Retinal pigment epithelial cell (primary cell): ENCODE data around the gene NINJ2.

Source experiments
- DNase-seq: peaks from one replicate; pipeline ENCODE4 v3.0.0-alpha.2; 2010; ENCODE audit warnings: low read depth
- H3K4me3 ChIP-seq: 2 replicates; pipeline ENCODE4 v1.5.1; 2011; ENCODE audit warnings: mild to moderate bottlenecking, low read length, control low read depth, moderate library complexity
- TF ChIP-seq, protein P1 (sequence below): conservative IDR thresholded peaks from 2 replicates; pipeline ENCODE4 v1.5.1; 2011; ENCODE audit warnings: low read depth, low read length, control low read depth, inconsistent platforms

Gene NINJ2

DNA sequence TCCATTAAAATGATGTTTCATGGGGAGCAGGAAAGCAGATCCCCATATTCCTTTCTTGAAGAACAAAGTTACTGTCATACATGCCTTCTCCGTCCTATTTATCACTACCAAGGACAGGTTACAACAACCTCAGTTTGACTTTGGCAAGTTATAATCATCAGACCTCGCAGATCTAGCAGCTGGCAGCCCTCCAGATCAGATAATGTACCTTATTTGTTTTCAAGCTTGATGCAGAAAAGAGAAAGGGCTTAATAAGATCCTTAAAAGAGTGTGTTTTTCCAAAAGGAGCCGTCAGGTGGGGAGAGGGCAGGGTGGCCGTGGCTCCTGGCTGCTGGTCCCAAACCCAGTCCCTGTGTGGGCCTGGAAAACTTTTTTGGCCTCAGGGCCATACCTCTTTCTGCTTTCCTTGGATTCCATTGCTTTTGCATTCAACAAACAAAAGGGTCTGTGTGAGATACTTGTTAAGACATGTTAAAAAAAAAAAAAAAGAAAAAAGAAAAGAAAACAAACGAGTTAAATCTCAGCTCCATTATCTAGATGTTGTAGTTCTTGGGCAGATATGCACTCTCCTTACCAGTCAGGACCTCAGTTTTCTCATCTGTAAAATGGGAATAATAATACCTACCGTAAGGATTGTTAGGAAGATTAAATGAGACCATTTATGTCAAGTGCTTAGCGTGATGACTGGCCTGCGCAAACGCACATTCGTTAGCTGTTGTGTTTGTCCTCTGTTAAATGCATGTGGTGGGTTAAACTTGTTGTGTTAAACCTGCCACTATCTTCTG, 138.9 kb downstream of the NINJ2 start:
- TF ChIP-seq, protein P1, sequence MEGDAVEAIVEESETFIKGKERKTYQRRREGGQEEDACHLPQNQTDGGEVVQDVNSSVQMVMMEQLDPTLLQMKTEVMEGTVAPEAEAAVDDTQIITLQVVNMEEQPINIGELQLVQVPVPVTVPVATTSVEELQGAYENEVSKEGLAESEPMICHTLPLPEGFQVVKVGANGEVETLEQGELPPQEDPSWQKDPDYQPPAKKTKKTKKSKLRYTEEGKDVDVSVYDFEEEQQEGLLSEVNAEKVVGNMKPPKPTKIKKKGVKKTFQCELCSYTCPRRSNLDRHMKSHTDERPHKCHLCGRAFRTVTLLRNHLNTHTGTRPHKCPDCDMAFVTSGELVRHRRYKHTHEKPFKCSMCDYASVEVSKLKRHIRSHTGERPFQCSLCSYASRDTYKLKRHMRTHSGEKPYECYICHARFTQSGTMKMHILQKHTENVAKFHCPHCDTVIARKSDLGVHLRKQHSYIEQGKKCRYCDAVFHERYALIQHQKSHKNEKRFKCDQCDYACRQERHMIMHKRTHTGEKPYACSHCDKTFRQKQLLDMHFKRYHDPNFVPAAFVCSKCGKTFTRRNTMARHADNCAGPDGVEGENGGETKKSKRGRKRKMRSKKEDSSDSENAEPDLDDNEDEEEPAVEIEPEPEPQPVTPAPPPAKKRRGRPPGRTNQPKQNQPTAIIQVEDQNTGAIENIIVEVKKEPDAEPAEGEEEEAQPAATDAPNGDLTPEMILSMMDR, result no peak
- no peak for DNase-seq
- H3K4me3 ChIP-seq, result no peak overlapping the region

DNA sequence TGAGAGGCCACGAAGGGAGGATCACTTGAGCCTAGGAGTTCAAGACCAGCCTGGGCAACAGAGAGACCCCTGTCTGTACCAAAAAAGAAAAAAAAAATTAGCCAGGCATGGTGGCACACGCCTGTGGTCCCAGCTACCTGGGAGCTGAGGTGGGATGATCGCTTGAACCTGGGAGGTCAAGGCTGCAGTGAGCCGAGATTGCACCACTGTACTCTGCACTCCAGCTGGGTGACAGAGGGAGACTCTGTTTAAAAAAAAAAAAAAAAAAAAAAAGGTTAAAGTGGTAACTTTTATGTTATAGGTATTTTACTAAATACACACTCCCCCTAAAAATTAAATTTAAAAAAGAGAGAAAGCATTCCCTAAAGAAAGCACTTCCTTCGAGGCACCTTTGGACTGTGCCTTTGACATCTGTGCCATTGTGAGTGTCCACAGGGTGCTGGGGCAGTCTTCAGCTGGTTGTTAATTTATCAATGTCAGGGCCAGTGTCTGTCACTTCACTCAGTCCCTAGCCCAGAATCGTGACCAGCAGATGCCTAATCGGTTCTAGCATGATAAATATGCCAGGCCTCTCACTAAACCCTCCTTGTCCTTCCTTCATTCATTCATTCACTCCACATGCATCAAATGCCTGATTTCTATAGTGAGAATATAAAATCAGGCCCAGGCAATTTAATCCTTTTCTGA, 140.4 kb downstream of the NINJ2 start:
- H3K4me3 ChIP-seq, result no peak overlapping the region
- DNase-seq, result no peak
- TF ChIP-seq, protein P1, result no peak

DNA sequence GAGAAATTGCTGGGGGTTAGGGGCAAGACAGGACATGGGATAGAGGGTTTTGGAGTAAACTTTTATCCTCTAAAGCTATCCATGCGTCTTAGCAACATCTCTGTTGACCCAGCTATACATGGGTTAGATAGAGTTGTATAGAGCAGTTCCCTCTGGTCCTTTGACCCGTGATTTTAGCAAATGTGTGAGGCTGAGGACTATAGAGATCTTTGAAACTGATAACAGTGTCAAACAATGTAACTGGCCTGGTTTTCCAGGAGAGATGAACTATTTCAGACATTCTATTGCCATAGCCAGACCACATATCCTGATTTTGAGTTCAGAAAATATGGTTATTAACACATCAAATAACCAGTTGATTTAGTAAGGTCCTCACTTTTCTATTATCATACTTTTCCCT, 143.1 kb downstream of the NINJ2 start:
- DNase-seq, result no peak
- no peak overlapping the region for H3K4me3 ChIP-seq
- TF ChIP-seq, protein P1, result no peak

DNA sequence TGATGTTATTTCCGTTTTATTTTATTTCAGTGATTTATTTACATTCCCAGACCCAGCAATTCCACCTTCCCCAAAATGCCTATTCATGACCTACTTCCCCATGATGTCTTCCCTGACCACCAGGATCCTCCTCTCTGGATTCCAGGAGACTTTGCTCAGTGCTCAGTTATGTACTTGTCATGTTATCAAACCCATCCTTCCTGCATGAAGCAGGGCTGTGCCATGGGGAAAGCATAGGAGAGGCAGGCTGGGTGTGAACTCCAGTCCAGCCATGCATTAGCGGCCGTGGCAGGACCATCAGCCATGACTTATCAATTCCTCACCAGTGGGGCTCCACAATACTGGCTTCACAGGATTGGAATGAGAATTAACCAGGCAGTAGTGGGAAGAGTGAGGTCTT, 145.7 kb downstream of the NINJ2 start:
- DNase-seq, result no peak
- H3K4me3 ChIP-seq, result no peak overlapping the region
- TF ChIP-seq, protein P1, result no peak
